Heart right ventricle (tissue), 16 donors: ENCODE measurements around the gene CABP4. TPM values are rescaled to one million over a fixed set of nuclear protein-coding genes. Genes with fewer than 3 reads are reported as not detected.

Experiments
- ATAC-seq, 8 donors: fragments of 200-7000 bp; cut with Tn5 transposase; one replicate each; pipeline ENCODE4 v1.9.1; 2020; ENCODE audit warnings: mild to moderate bottlenecking in 8 of 8, moderate library complexity in 8 of 8, moderate number of reproducible peaks in 1 of 8
- DNase-seq, 2 donors: peaks; one replicate each; pipeline ENCODE4 v3.0.0-alpha.2; 2020
- H3K27ac ChIP-seq, 10 donors: fragments of 200-600 bp; sonication (generic) in 2 of 10; one replicate each; pipeline versions ENCODE4 v1.5.0 to v1.8.0; 2020 to 2022; ENCODE audit warnings: mild to moderate bottlenecking in 3 of 10
- H3K27me3 ChIP-seq, 7 donors: fragments of 200-600 bp; one replicate each; pipeline ENCODE4 v1.8.0; 2021 to 2022; ENCODE audit warnings: mild to moderate bottlenecking in 2 of 7
- H3K36me3 ChIP-seq, 9 donors: fragments of 200-600 bp; sonication (generic) in 1 of 9; one replicate each; pipeline versions ENCODE4 v1.5.0 to v1.8.0; 2020 to 2022; ENCODE audit warnings: mild to moderate bottlenecking in 2 of 9
- H3K4me1 ChIP-seq, 9 donors: fragments of 200-600 bp; sonication (generic) in 1 of 9; one replicate each; pipeline versions ENCODE4 v1.5.0 to v1.8.0; 2020 to 2022; ENCODE audit warnings: mild to moderate bottlenecking in 4 of 9
- H3K4me3 ChIP-seq, 10 donors: fragments of 200-600 bp; sonication (generic) in 2 of 10; one replicate each; pipeline versions ENCODE4 v1.5.0 to v1.8.0; 2020 to 2022; ENCODE audit warnings: mild to moderate bottlenecking in 7 of 10, moderate library complexity in 2 of 10
- H3K9me3 ChIP-seq, 11 donors: fragments of 200-600 bp in 10 of 11; sonication (generic) in 2 of 11; one replicate each; pipeline versions ENCODE4 v1.5.0 to v1.8.0; 2013 to 2022; ENCODE audit warnings: mild to moderate bottlenecking in 2 of 11, control low read depth in 1 of 11, moderate library complexity in 1 of 11
- CTCF ChIP-seq, 9 donors: fragments of 200-600 bp; sonication (generic) in 2 of 9; IDR thresholded peaks; one replicate each; pipeline versions ENCODE4 v1.5.0 to v1.8.0; 2021 to 2022; ENCODE audit warnings: antibody characterized with exemption in 9 of 9, mild to moderate bottlenecking in 5 of 9, moderate library complexity in 1 of 9
- WGBS, 2 donors: extraction: QIAGEN DNeasy Blood & Tissue Kit; methylation state at CpG; one replicate each; pipeline ENCODE4 v1.1.7; 2013; ENCODE audit warnings: inconsistent platforms in 1 of 2; 5-methylcytosine and 5-hydroxymethylcytosine counted together
- intact Hi-C, 10 donors: fragments of 100-400 bp; cut with DNase I; formaldehyde crosslinking; loops; one replicate each; pipeline versions ENCODE4 v1.11.1 to v1.14.2; 2022
- polyA plus RNA-seq, 2 donors: library from polyadenylated mRNA; stranded (reverse); fragments of 200-250 nt; gene quantifications; one replicate each; pipeline ENCODE4 v1.2.3, GENCODE V29; 2013
- total RNA-seq, 10 donors: library from RNA; stranded (reverse); fragmentation: NEBNext Ultra II Directional in 3 of 10; extraction: Animal tissue kit (Norgen Biotek cat#: 25700) in 3 of 10; gene quantifications; one replicate each; pipeline versions ENCODE4 v1.2.1 to v1.2.4, GENCODE V29; 2021 to 2023
- donor health status: Arrhythmogenic right ventricular cardiomyopathy.
- donor health status: ischemic (EF 13 %, LVEDD 7.1; RV severe dilation, severe dysfunction).
- donor health status: healthy with polysubstance abuse.
- donor health status: DM: no; HTN: yes; CAD: no.
- donor health status: DM: no; HTN: no; CAD: no.
- donor health status: ischemic (EF 25% LVEDD 6.9; RV normal size, moderate dysfunction).
- donor health status: ischemic (EF 25% LVEDD 5.7; RV mildly dilated, moderate dysfunction).
- donor health status: healthy.
- donor health status: DM: yes; HTN: yes; CAD: no.
- donor health status: Ischemic cardiomyopathy.
- donor health status: ischemic (EF 35%, LVEDD 5.7; RV mildly dilated, moderate dysfunction).
- donor health status: nonischemic (EF 11% LVEDD 7.7; RV severe dilation, severe dysfunction).
- donor health status: DM: yes; HTN: yes; CAD: no.
- donor health status: PGD.
- donor health status: ischemic (EF 29% LVEDD 5.4; RV normal size, mild dysfunction).
- donor health status: nonischemic (EF 23%, LVEDD 6.1; RV moderate dilation, normal function).

The CABP4 gene
- total and polyA plus RNA-seq, 12 donors, result 0.17 to 1.5 (median 0.70) TPM; not detected in 1

DNA sequence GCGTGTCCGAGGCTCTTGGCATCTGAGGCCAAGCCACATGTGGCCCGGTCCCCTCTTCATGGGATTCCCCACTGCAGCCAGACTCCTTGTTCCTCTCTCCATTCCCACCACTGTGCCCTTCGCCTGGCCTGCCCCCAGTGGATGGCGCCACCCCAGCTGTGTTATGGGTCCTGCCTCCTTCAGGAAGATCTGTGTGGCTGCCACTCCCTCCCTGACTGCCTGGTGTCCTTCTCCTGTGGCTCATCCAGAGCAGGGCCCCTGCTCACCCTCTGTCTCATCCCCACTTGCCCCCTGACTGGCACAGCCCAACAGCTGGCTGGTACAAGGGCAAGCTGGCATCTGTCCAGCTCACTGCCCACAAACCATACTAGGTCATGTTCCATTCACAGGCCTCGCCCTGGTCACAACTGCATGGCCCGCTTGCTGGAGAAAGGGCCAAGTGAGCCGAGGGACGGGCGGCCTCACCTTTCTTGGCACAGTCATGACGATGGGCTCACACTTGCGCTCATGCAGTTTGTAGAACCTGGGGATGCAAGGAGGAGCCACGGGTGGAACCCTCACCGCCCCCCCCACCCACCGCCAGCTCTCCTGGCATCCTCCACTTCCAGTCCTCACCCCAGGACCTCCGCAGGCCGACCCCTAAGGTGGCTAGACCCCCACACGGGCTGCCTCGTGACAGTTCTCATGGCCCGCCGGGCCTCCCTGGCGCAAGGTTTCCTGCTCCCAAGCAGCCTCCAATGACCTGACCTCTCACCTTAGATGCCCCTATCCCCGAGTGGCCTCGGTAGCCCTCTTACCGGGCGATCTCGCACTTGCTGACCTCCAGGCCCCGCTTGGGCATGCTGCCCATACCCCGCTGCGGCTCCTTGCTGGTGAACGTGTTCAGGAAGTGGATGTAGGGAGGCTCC is 15.6 kb upstream of the CABP4 start:
- DNase-seq, result no peak
- H3K4me3 ChIP-seq, result peak overlapping the region in 1 of 10 donors; percentile 59
- peak in 4 of 9 donors; percentile 14 to 23 (median 21) for TF ChIP-seq CTCF (IDR thresholded peaks at IDR 0.05)
- intact Hi-C loops, result loop anchor here in 1 of 10 donors (10.0 kb wide), 1 partner anchor 895 kb away; the partner anchor contains the start of genes ACTN3 and ZDHHC24
- H3K27ac ChIP-seq, result peak overlapping the region in 8 of 10 donors; percentile 28 to 93 (median 50)
- peaks cover 14 to 68% (median 47%) of the 10 kb centered on the region in 9 donors for H3K4me1 ChIP-seq
- ATAC-seq, result peak in 2 of 8 donors; percentile 1 to 3
- 69 to 74% methylated on average over 30 to 31 of the region's 31 CpGs for WGBS, 2 donors
- no peaks in the 10 kb centered on the region for H3K9me3 ChIP-seq
- H3K27me3 ChIP-seq, result no peaks in the 10 kb centered on the region
- peaks cover 0 to 71% (median 12%) of the 10 kb centered on the region in 9 donors for H3K36me3 ChIP-seq

GRCh38 chr11:67440229-67441097 is 14.7 kb upstream of the CABP4 start:
- Histone ChIP-seq H3K4me1 (peaks cover 14 to 68% (median 47%) of the 10 kb centered on the region in 9 donors), H3K9me3 (no peaks in the 10 kb centered on the region), H3K27ac (peak overlapping the region in 8 of 10 donors; percentile 15 to 93 (median 50)), H3K4me3 (peak overlapping the region in 1 of 10 donors; percentile 7), H3K27me3 (no peaks in the 10 kb centered on the region), H3K36me3 (peaks cover 0 to 62% (median 11%) of the 10 kb centered on the region in 9 donors)
- TF ChIP-seq CTCF (IDR thresholded peaks at IDR 0.05), result no peak
- intact Hi-C loops, result loop anchor here in 1 of 10 donors (10.0 kb wide), 1 partner anchor 896 kb away; the partner anchor contains the start of genes ACTN3 and ZDHHC24
- DNase-seq (no peak), ATAC-seq (peak in 1 of 8 donors; percentile 11)
- 65 to 76% methylated on average over 17 of the region's 17 CpGs for WGBS, 2 donors

GRCh38 chr11:67441098-67441563 is 14.0 kb upstream of the CABP4 start:
- Histone ChIP-seq H3K4me3 (no peak overlapping the region), H3K9me3 (no peaks in the 10 kb centered on the region), H3K27ac (peak overlapping the region in 1 of 10 donors; percentile 20), H3K27me3 (no peaks in the 10 kb centered on the region), H3K36me3 (peaks cover 0 to 55% (median 10%) of the 10 kb centered on the region in 9 donors), H3K4me1 (peaks cover 14 to 66% (median 47%) of the 10 kb centered on the region in 9 donors)
- no peak for TF ChIP-seq CTCF (IDR thresholded peaks at IDR 0.05)
- no peak for DNase-seq
- ATAC-seq, result no peak
- 92% methylated on average over 21 of the region's 21 CpGs for WGBS, 2 donors
- intact Hi-C loops, result loop anchor here in 1 of 10 donors (10.0 kb wide), 1 partner anchor 896 kb away; the partner anchor contains the start of genes ACTN3 and ZDHHC24
